A549 (cell line): ENCODE data around the gene LRCH1.

ENCODE experiments used
- BHLHE40 ChIP-seq: IDR thresholded peaks from 2 replicates; pipeline ENCODE4 v1.6.1; 2012; ENCODE audit warnings: low read depth, low read length, inconsistent platforms
- EP300 ChIP-seq, 2 experiments: fragments of >200 bp; sonication (Bioruptor Twin); formaldehyde crosslinking; IDR thresholded peaks; 2 replicates in 1 of 2; 3 replicates in 1 of 2; pipeline ENCODE4 v1.6.1; 2016 to 2017
- JUNB ChIP-seq: fragments of >200 bp; sonication (Bioruptor Twin); formaldehyde crosslinking; IDR thresholded peaks from 2 replicates; pipeline ENCODE4 v1.6.1; 2016
- MAFK ChIP-seq: fragments of 450-650 bp; IDR thresholded peaks from 2 replicates; pipeline ENCODE4 v1.6.1; 2014; ENCODE audit not compliant: partially characterized antibody
- MAZ ChIP-seq: fragments of 150-350 bp; IDR thresholded peaks from 2 replicates; pipeline ENCODE4 v1.6.1; 2014; ENCODE audit warnings: antibody characterized with exemption, low read depth, low read length, borderline replicate concordance
- NR3C1 ChIP-seq: fragments of >200 bp; sonication (Bioruptor Twin); formaldehyde crosslinking; IDR thresholded peaks from 3 replicates; pipeline ENCODE4 v1.6.1; 2017
- POLR2A ChIP-seq: IDR thresholded peaks from 2 replicates; pipeline ENCODE4 v1.6.1; 2012; ENCODE audit warnings: mild to moderate bottlenecking, low read length
- SMC3 ChIP-seq: fragments of >200 bp; sonication (Bioruptor Twin); formaldehyde crosslinking; IDR thresholded peaks from 3 replicates; pipeline ENCODE4 v1.6.1; 2018; ENCODE audit warnings: inconsistent platforms
- ZNF302 ChIP-seq: fragments of 250-450 bp; sonication (Bioruptor Pico); IDR thresholded peaks from 2 replicates; pipeline ENCODE4 v1.9.0; 2021; ENCODE audit warnings: inconsistent platforms, mild to moderate bottlenecking, moderate library complexity
- TF ChIP-seq, protein P1 (sequence below): fragments of >200 bp; sonication (Bioruptor Twin); formaldehyde crosslinking; IDR thresholded peaks from 3 replicates; pipeline ENCODE4 v1.5.1; 2016
- TF ChIP-seq, protein P2 (sequence below): fragments of 250-450 bp; sonication (Bioruptor Pico); IDR thresholded peaks from 2 replicates; pipeline ENCODE4 v1.5.0; 2021; ENCODE audit warnings: mild to moderate bottlenecking, moderate library complexity, borderline replicate concordance
- TF ChIP-seq, protein P3 (sequence below): fragments of 450-650 bp; IDR thresholded peaks from 2 replicates; pipeline ENCODE4 v1.6.1; 2014; ENCODE audit warnings: antibody characterized with exemption
- TF ChIP-seq, protein P4 (sequence below): IDR thresholded peaks from 2 replicates; pipeline ENCODE4 v1.6.1; 2012
- TF ChIP-seq, protein P5 (sequence below): fragments of >200 bp; sonication (Bioruptor Twin); formaldehyde crosslinking; IDR thresholded peaks from 2 replicates; pipeline ENCODE4 v1.6.1; 2016

DNA sequence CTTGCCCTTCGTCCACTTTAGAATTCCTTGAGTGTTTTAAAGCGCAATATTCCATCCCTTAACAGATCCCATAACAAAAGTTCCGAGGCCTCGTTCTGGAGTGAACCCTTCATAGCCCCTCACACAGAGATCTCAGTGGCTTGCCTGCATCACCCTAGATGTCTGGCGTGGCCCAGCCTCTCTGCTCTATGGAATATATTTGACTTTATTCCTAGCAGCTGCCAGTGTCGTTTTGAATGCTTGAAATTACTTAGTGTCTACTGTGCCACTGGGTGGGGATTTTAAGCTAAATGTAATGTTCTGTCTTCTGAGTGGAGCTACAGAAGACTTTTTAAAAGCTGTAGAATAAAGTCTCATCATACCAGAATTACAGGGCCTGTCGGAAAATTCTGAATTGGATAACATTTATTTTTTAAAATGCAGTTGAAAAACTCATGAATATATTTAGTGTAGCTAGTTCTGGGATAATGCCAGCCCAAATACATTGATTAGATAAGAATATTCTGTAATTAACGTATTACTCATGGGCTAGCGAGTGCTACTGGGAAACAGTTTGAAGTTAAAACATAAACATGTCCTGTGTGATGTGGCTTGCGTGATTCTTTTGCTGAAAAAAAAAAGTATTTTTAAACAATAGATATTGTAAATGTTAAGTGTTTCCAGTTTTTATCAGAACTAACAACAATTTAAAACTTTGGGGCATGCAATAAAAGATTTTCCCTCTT is 132.2 kb downstream of the LRCH1 start:
- TF ChIP-seq POLR2A (no peak), EP300 (IDR thresholded peaks at IDR 0.05) (no peak), NR3C1 (no peak), SMC3 (no peak), ZNF302 (CRISPR knock-in tag) (no peak), MAFK (no peak), BHLHE40 (no peak), MAZ (no peak), JUNB (no peak)
- TF ChIP-seq, protein P1, sequence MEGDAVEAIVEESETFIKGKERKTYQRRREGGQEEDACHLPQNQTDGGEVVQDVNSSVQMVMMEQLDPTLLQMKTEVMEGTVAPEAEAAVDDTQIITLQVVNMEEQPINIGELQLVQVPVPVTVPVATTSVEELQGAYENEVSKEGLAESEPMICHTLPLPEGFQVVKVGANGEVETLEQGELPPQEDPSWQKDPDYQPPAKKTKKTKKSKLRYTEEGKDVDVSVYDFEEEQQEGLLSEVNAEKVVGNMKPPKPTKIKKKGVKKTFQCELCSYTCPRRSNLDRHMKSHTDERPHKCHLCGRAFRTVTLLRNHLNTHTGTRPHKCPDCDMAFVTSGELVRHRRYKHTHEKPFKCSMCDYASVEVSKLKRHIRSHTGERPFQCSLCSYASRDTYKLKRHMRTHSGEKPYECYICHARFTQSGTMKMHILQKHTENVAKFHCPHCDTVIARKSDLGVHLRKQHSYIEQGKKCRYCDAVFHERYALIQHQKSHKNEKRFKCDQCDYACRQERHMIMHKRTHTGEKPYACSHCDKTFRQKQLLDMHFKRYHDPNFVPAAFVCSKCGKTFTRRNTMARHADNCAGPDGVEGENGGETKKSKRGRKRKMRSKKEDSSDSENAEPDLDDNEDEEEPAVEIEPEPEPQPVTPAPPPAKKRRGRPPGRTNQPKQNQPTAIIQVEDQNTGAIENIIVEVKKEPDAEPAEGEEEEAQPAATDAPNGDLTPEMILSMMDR, result no peak
- TF ChIP-seq, protein P2, sequence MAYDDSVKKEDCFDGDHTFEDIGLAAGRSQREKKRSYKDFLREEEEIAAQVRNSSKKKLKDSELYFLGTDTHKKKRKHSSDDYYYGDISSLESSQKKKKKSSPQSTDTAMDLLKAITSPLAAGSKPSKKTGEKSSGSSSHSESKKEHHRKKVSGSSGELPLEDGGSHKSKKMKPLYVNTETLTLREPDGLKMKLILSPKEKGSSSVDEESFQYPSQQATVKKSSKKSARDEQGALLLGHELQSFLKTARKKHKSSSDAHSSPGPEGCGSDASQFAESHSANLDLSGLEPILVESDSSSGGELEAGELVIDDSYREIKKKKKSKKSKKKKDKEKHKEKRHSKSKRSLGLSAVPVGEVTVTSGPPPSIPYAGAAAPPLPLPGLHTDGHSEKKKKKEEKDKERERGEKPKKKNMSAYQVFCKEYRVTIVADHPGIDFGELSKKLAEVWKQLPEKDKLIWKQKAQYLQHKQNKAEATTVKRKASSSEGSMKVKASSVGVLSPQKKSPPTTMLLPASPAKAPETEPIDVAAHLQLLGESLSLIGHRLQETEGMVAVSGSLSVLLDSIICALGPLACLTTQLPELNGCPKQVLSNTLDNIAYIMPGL, result no peak
- TF ChIP-seq, protein P3, sequence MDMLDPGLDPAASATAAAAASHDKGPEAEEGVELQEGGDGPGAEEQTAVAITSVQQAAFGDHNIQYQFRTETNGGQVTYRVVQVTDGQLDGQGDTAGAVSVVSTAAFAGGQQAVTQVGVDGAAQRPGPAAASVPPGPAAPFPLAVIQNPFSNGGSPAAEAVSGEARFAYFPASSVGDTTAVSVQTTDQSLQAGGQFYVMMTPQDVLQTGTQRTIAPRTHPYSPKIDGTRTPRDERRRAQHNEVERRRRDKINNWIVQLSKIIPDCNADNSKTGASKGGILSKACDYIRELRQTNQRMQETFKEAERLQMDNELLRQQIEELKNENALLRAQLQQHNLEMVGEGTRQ, result no peak
- TF ChIP-seq, protein P4, sequence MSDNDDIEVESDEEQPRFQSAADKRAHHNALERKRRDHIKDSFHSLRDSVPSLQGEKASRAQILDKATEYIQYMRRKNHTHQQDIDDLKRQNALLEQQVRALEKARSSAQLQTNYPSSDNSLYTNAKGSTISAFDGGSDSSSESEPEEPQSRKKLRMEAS, result no peak
- TF ChIP-seq, protein P5, sequence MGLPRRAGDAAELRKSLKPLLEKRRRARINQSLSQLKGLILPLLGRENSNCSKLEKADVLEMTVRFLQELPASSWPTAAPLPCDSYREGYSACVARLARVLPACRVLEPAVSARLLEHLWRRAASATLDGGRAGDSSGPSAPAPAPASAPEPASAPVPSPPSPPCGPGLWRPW, result no peak
